Osteocyte (in vitro differentiated cells): ENCODE data around the gene PTPN11. TPM values are rescaled to one million over a fixed set of nuclear protein-coding genes. Genes with fewer than 3 reads are reported as not detected.

Source experiments
- DNase-seq: peaks from one replicate; pipeline ENCODE4 v3.0.0; 2021; ENCODE audit warnings: mixed read lengths; ENCODE audit not compliant: unreplicated experiment; ENCODE audit errors: extremely low spot score
- H3K27ac Mint-ChIP-seq: one replicate; pipeline ENCODE4 v1.8.0; 2021; ENCODE audit warnings: mild to moderate bottlenecking, mixed read lengths; ENCODE audit not compliant: unreplicated experiment
- H3K27me3 Mint-ChIP-seq: one replicate; pipeline ENCODE4 v1.8.0; 2021; ENCODE audit warnings: mixed read lengths; ENCODE audit not compliant: unreplicated experiment
- H3K36me3 Mint-ChIP-seq: one replicate; pipeline ENCODE4 v1.8.0; 2021; ENCODE audit warnings: mixed read lengths; ENCODE audit not compliant: unreplicated experiment
- H3K4me1 Mint-ChIP-seq: one replicate; pipeline ENCODE4 v1.8.0; 2021; ENCODE audit warnings: mixed read lengths; ENCODE audit not compliant: unreplicated experiment
- H3K4me3 Mint-ChIP-seq: one replicate; pipeline ENCODE4 v1.8.0; 2021; ENCODE audit warnings: mild to moderate bottlenecking, moderate library complexity, mixed read lengths; ENCODE audit not compliant: unreplicated experiment
- H3K9me3 Mint-ChIP-seq: one replicate; pipeline ENCODE4 v1.8.0; 2021; ENCODE audit warnings: mixed read lengths; ENCODE audit not compliant: unreplicated experiment
- CTCF ChIP-seq: fragments of 200-600 bp; sonication (generic); IDR thresholded peaks from 2 replicates; pipeline ENCODE4 v1.5.0; 2021; ENCODE audit warnings: antibody characterized with exemption, mild to moderate bottlenecking, moderate library complexity
- total RNA-seq: library from RNA; stranded (reverse); gene quantifications from 2 replicates; pipeline ENCODE4 v1.2.1, GENCODE V29; 2021

Gene PTPN11
- total RNA-seq, 1 donor from 2014 or later: 102 TPM

- Mint-ChIP-seq H3K4me3 (no peak overlapping the region), H3K9me3 (no peaks in the 10 kb centered on the region), H3K27ac (no peak overlapping the region), H3K27me3 (peaks cover under 1% of the 10 kb centered on the region), H3K36me3 (no peaks in the 10 kb centered on the region), H3K4me1 (peaks cover 5% of the 10 kb centered on the region)
- TF ChIP-seq CTCF: no peak
- no peak for DNase-seq
These were observed 116.3 kb downstream of the PTPN11 start for GRCh38 chr12:112535017-112535416.

- H3K27ac Mint-ChIP-seq: no peak overlapping the region
- H3K4me1 Mint-ChIP-seq: peaks cover 5% of the 10 kb centered on the region
- H3K27me3 Mint-ChIP-seq: no peaks in the 10 kb centered on the region
- no peak for DNase-seq
- no peak overlapping the region for H3K4me3 Mint-ChIP-seq
- H3K9me3 Mint-ChIP-seq: no peaks in the 10 kb centered on the region
- no peak for TF ChIP-seq CTCF
- no peaks in the 10 kb centered on the region for H3K36me3 Mint-ChIP-seq
These were observed 117.1 kb downstream of the PTPN11 start for GRCh38 chr12:112535637-112536366.

GRCh38 chr12:112536367-112536730, 117.6 kb downstream of the PTPN11 start:
- H3K4me1 Mint-ChIP-seq: peaks cover 5% of the 10 kb centered on the region
- H3K4me3 Mint-ChIP-seq: no peak overlapping the region
- no peak overlapping the region for H3K27ac Mint-ChIP-seq
- H3K27me3 Mint-ChIP-seq: no peaks in the 10 kb centered on the region
- no peak for TF ChIP-seq CTCF
- no peaks in the 10 kb centered on the region for H3K36me3 Mint-ChIP-seq
- DNase-seq: no peak
- no peaks in the 10 kb centered on the region for H3K9me3 Mint-ChIP-seq

- Mint-ChIP-seq H3K9me3 (no peaks in the 10 kb centered on the region), H3K27me3 (no peaks in the 10 kb centered on the region), H3K4me3 (no peak overlapping the region), H3K27ac (no peak overlapping the region), H3K36me3 (no peaks in the 10 kb centered on the region), H3K4me1 (peaks cover 5% of the 10 kb centered on the region)
- DNase-seq: no peak
- TF ChIP-seq CTCF: no peak
These were observed 119.1 kb downstream of the PTPN11 start for GRCh38 chr12:112537710-112538396.

GRCh38 chr12:112538740-112539139, 120.0 kb downstream of the PTPN11 start:
- H3K27ac Mint-ChIP-seq: no peak overlapping the region
- H3K36me3 Mint-ChIP-seq: no peaks in the 10 kb centered on the region
- no peak overlapping the region for H3K4me3 Mint-ChIP-seq
- no peak for DNase-seq
- no peak for TF ChIP-seq CTCF
- H3K9me3 Mint-ChIP-seq: no peaks in the 10 kb centered on the region
- no peaks in the 10 kb centered on the region for H3K27me3 Mint-ChIP-seq
- peaks cover 5% of the 10 kb centered on the region for H3K4me1 Mint-ChIP-seq
